Mesendoderm (in vitro differentiated cells): Measurements from ENCODE around the gene PLEKHB1.
A peak's percentile ranks its signal among the peaks of the same experiment; 100 is the strongest.

ENCODE experiments used
- DNase-seq: peaks from one replicate; pipeline ENCODE4 v3.0.0; 2013
- H2AK5ac ChIP-seq: 2 replicates; pipeline ENCODE4 v1.6.1; 2013; ENCODE audit warnings: low read length, inconsistent platforms
- H2BK120ac ChIP-seq: 2 replicates; pipeline ENCODE4 v1.6.1; 2013; ENCODE audit warnings: low read depth, mild to moderate bottlenecking, low read length, moderate library complexity, mixed read lengths
- H2BK15ac ChIP-seq: replicated peaks from 2 replicates; pipeline ENCODE4 v1.6.1; 2013; ENCODE audit warnings: low read depth, mild to moderate bottlenecking, moderate library complexity
- H2BK5ac ChIP-seq: 2 replicates; pipeline ENCODE4 v1.6.1; 2013; ENCODE audit warnings: low read length, inconsistent platforms
- H3K18ac ChIP-seq: 2 replicates; pipeline ENCODE4 v1.6.1; 2013; ENCODE audit warnings: mild to moderate bottlenecking, low read length, mixed read lengths
- H3K23ac ChIP-seq: one replicate; pipeline ENCODE4 v1.6.1; 2013; ENCODE audit warnings: low read length
- H3K27ac ChIP-seq: 2 replicates; pipeline ENCODE4 v1.5.1; 2013; ENCODE audit warnings: low read depth, mild to moderate bottlenecking, inconsistent platforms, low read length, moderate library complexity
- H3K27me3 ChIP-seq: 2 replicates; pipeline ENCODE4 v1.6.1; 2013; ENCODE audit warnings: low read length, control low read depth, mild to moderate bottlenecking, inconsistent platforms; ENCODE audit not compliant: insufficient read depth, poor library complexity
- H3K36me3 ChIP-seq: 2 replicates; pipeline ENCODE4 v1.6.1; 2013; ENCODE audit warnings: low read length, inconsistent platforms; ENCODE audit not compliant: control insufficient read depth, insufficient read depth
- H3K4ac ChIP-seq: one replicate; pipeline ENCODE4 v1.6.1; 2013; ENCODE audit warnings: low read depth, mild to moderate bottlenecking, low read length, moderate library complexity
- H3K4me1 ChIP-seq: 2 replicates; pipeline ENCODE4 v1.6.1; 2013; ENCODE audit warnings: low read depth, low read length, inconsistent platforms; ENCODE audit not compliant: control insufficient read depth
- H3K4me2 ChIP-seq: 2 replicates; pipeline ENCODE4 v1.6.1; 2013; ENCODE audit warnings: low read length
- H3K4me3 ChIP-seq: 2 replicates; pipeline ENCODE4 v1.5.1; 2013; ENCODE audit warnings: mild to moderate bottlenecking, low read length
- H3K56ac ChIP-seq: one replicate; pipeline ENCODE4 v1.6.1; 2013; ENCODE audit warnings: low read length
- H3K79me1 ChIP-seq: 2 replicates; pipeline ENCODE4 v1.6.1; 2013; ENCODE audit warnings: low read length, inconsistent platforms
- H3K79me2 ChIP-seq: 2 replicates; pipeline ENCODE4 v1.6.1; 2013; ENCODE audit warnings: mild to moderate bottlenecking, low read length; ENCODE audit not compliant: control insufficient read depth, insufficient read depth
- H3K9ac ChIP-seq: 2 replicates; pipeline ENCODE4 v1.6.1; 2013; ENCODE audit warnings: low read length, inconsistent platforms
- H4K5ac ChIP-seq: one replicate; pipeline ENCODE4 v1.6.1; 2013; ENCODE audit warnings: low read length
- H4K8ac ChIP-seq: one replicate; pipeline ENCODE4 v1.6.1; 2013; ENCODE audit warnings: low read depth, mild to moderate bottlenecking, control low read depth, low read length, moderate library complexity
- WGBS: extraction: QIAGEN DNeasy Blood & Tissue Kit; methylation state at CpG from one replicate; pipeline ENCODE4 v1.1.7; 2013; ENCODE audit warnings: low lambda C conversion rate, missing lambda C conversion rate; ENCODE audit not compliant: insufficient coverage; ENCODE audit errors: extremely low coverage; 5-methylcytosine and 5-hydroxymethylcytosine counted together

The PLEKHB1 gene

DNA sequence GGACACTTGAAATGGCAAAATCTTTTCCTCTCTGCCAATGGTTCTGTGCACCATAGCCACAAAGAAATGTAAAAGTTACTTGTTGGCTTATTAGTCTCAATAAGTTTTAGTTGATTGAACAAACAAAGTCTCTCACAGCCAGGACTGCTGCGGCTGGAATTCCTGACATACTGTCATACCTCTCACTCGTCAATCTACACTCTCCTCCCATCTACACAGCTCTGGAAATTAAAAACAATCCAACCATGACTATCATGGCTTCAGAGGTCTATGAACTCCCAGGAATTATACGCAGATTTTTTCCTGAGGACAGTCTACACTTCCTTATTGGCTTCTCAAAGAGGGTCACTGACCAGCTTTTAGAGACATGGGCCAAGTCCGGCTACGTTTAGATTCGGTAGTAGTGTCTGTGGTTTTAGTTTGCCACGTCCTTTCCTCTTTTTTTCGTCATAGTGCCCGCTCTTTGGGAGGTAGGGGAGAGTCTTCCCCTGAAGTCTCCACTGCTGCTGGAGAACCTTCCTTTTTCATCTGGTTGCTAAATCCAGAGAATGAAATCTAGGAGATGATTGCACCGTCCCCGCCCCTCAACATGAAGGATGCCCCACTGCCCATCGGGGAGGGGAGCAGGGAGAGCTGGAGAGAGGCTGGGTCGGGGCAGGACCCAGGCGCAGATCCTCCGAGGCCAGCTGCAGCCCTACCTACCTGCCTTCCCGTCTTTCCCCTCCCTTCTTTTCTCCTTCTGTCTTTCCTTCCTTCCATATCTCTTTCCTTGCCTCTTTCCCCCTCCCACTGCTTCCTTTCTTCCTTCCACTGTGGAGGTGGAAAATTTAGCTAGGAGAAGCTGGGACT is 1.0 kb upstream of the PLEKHB1 start:
- Histone ChIP-seq H2AK5ac (no peak overlapping the region), H3K27ac (peak overlapping the region; percentile 14), H4K5ac (no peak overlapping the region), H3K4me3 (no peak overlapping the region), H3K9ac (peak overlapping the region; percentile 67), H3K79me2 (no peaks in the 10 kb centered on the region), H3K18ac (peak overlapping the region; percentile 19), H2BK120ac (no peak overlapping the region), H3K56ac (peak overlapping the region; percentile 81), H2BK15ac (no peak overlapping the region), H3K36me3 (no peaks in the 10 kb centered on the region), H3K27me3 (no peaks in the 10 kb centered on the region), H3K4me1 (peaks cover 7% of the 10 kb centered on the region), H3K4ac (no peak overlapping the region), H3K4me2 (peak overlapping the region; percentile 41), H4K8ac (no peak overlapping the region), H3K79me1 (no peaks in the 10 kb centered on the region), H2BK5ac (peak overlapping the region; percentile 81), H3K23ac (peak overlapping the region; percentile 7)
- no CpG with 5 or more reads among the region's 16 CpGs for WGBS
- DNase-seq: peak; percentile 29

DNA sequence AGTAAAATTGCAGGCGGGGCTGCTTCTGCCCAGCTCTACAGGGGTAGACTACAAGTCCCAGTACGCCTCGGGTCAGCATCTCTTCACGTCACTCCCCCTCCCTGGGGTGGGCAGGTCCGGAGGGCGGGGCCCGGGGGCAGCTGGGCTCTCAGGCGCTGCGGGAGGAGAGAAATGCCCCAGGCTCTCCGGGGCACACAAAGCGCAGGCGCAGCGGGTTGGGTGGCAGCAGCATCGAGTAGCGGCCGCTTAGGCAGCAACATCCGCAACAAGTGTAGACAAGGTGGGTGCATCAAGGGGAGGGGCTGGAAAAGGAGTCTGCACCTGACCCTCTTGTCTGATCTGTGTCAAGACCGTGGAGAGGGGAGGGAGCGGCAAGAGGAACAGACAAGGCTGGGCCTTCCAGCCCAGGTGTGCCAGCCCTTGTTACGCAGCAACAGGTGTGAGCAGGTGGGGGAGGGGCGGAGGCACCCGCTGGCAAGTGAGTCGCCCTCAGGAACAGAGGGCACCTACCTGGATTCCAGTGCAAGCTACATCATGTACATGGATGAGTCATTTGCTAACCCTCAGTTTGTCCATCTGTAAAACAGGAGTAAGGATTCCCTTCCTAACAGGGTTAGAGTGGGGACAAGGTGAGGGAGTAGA is 1.2 kb downstream of the PLEKHB1 start:
- Histone ChIP-seq H3K9ac (peak overlapping the region; percentile 27), H3K4me1 (peaks cover 10% of the 10 kb centered on the region), H2AK5ac (no peak overlapping the region), H2BK120ac (no peak overlapping the region), H2BK5ac (no peak overlapping the region), H3K79me2 (no peaks in the 10 kb centered on the region), H3K4me2 (peak overlapping the region; percentile 55), H4K8ac (no peak overlapping the region), H3K79me1 (no peaks in the 10 kb centered on the region), H3K23ac (no peak overlapping the region), H3K18ac (no peak overlapping the region), H3K4ac (no peak overlapping the region), H3K27ac (no peak overlapping the region), H3K27me3 (no peaks in the 10 kb centered on the region), H3K36me3 (no peaks in the 10 kb centered on the region), H2BK15ac (no peak overlapping the region), H3K4me3 (peak overlapping the region; percentile 12), H3K56ac (peak overlapping the region; percentile 66), H4K5ac (no peak overlapping the region)
- WGBS: no CpG with 5 or more reads among the region's 23 CpGs
- peak; percentile 97 for DNase-seq

DNA sequence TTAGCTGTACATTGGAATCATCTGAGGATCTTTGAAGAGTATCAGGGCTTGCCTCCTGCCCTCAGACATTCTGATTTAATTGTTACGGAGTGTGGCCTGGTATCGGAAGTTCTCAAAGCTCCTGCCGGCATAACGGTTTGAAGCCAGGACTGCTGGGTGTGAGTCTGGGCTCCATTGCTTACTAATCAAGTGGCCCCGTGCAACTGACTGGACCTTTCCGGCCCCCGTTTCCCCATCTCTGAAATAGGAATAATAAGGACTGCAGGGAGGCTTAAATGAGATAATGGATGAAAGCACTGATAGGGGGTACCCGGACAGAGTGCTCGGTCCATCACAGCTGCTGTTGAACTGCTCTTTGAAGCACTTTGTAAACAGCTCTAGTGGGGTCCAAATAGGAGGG is 1.7 kb downstream of the PLEKHB1 start:
- H3K4me3 ChIP-seq: no peak overlapping the region
- H3K4me1 ChIP-seq: peaks cover 10% of the 10 kb centered on the region
- no peak overlapping the region for H3K23ac ChIP-seq
- H3K36me3 ChIP-seq: no peaks in the 10 kb centered on the region
- no peak overlapping the region for H3K27ac ChIP-seq
- H2AK5ac ChIP-seq: no peak overlapping the region
- DNase-seq: no peak
- H4K5ac ChIP-seq: no peak overlapping the region
- no peak overlapping the region for H3K9ac ChIP-seq
- no peak overlapping the region for H3K4me2 ChIP-seq
- H2BK120ac ChIP-seq: no peak overlapping the region
- H3K18ac ChIP-seq: no peak overlapping the region
- no peaks in the 10 kb centered on the region for H3K79me1 ChIP-seq
- WGBS: no CpG with 5 or more reads among the region's 9 CpGs
- no peak overlapping the region for H4K8ac ChIP-seq
- H3K4ac ChIP-seq: no peak overlapping the region
- no peak overlapping the region for H2BK15ac ChIP-seq
- H3K56ac ChIP-seq: no peak overlapping the region
- no peaks in the 10 kb centered on the region for H3K79me2 ChIP-seq
- no peak overlapping the region for H2BK5ac ChIP-seq
- no peaks in the 10 kb centered on the region for H3K27me3 ChIP-seq

DNA sequence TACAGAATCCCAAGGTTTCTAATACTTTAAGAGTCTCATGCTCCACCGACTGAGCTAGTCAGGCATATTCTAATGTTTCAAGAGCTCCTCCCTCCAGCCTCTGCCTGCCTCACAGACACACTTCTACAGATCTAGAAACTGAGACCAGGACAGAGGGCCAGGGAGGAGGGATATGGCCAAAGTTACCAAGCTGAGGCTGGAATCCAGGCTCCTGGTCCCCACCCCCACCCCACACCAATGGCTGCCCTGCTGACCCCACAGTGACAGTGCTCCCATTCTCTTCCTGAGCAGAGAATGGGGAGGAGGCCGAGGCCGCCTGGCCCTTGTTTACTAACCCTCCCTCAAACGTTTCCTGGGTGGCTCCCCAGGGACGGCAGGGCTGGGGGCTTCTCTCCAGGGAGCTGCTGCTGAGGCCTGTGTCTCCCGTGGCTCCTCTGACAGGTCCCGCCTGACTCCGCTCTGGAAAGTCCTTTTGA is 2.2 kb downstream of the PLEKHB1 start:
- H3K4me1 ChIP-seq: peaks cover 10% of the 10 kb centered on the region
- H3K27ac ChIP-seq: no peak overlapping the region
- no peaks in the 10 kb centered on the region for H3K36me3 ChIP-seq
- H2BK15ac ChIP-seq: no peak overlapping the region
- H2BK5ac ChIP-seq: no peak overlapping the region
- no peak overlapping the region for H2BK120ac ChIP-seq
- H3K4me2 ChIP-seq: no peak overlapping the region
- H3K23ac ChIP-seq: no peak overlapping the region
- no peaks in the 10 kb centered on the region for H3K79me1 ChIP-seq
- no peak overlapping the region for H3K18ac ChIP-seq
- no CpG with 5 or more reads among the region's 8 CpGs for WGBS
- H2AK5ac ChIP-seq: no peak overlapping the region
- no peak overlapping the region for H3K4ac ChIP-seq
- no peaks in the 10 kb centered on the region for H3K79me2 ChIP-seq
- H4K8ac ChIP-seq: no peak overlapping the region
- H4K5ac ChIP-seq: no peak overlapping the region
- no peak overlapping the region for H3K56ac ChIP-seq
- H3K9ac ChIP-seq: no peak overlapping the region
- no peaks in the 10 kb centered on the region for H3K27me3 ChIP-seq
- no peak for DNase-seq
- no peak overlapping the region for H3K4me3 ChIP-seq

DNA sequence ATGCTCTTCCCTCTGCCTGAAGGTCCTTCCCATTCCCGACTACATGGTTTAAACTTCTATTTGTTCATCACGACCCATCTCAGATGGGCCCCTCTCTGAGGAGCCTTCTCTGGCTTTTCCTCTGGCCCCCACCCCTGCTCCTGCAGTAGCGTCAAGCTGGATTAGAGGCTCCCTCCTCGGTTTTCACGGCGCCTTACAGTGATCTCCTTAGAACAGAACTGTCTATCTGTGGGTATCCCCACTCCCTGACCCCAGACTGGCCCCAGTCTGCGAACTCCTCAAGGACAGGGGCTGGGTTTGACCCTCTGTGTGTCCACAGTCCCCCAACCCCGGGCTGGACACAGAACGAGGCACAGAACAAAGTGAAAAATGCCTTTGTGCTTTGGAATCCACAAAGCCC is 2.8 kb downstream of the PLEKHB1 start:
- H4K5ac ChIP-seq: no peak overlapping the region
- H3K79me2 ChIP-seq: no peaks in the 10 kb centered on the region
- H3K79me1 ChIP-seq: no peaks in the 10 kb centered on the region
- DNase-seq: no peak
- H3K56ac ChIP-seq: no peak overlapping the region
- H4K8ac ChIP-seq: no peak overlapping the region
- WGBS: no CpG with 5 or more reads among the region's 9 CpGs
- no peaks in the 10 kb centered on the region for H3K36me3 ChIP-seq
- H3K27ac ChIP-seq: no peak overlapping the region
- H2BK15ac ChIP-seq: no peak overlapping the region
- H2BK5ac ChIP-seq: no peak overlapping the region
- no peak overlapping the region for H2BK120ac ChIP-seq
- no peak overlapping the region for H3K4me3 ChIP-seq
- no peaks in the 10 kb centered on the region for H3K27me3 ChIP-seq
- H3K4me1 ChIP-seq: peaks cover 10% of the 10 kb centered on the region
- no peak overlapping the region for H3K18ac ChIP-seq
- H3K9ac ChIP-seq: no peak overlapping the region
- H3K4ac ChIP-seq: no peak overlapping the region
- H2AK5ac ChIP-seq: no peak overlapping the region
- H3K4me2 ChIP-seq: no peak overlapping the region
- H3K23ac ChIP-seq: no peak overlapping the region
